Aorta (tissue), 5 donors: Measurements from ENCODE around the gene COX6A2. TPM values are rescaled to one million over a fixed set of nuclear protein-coding genes. Genes with fewer than 3 reads are reported as not detected.

Experiments used
- ATAC-seq: fragments of 200-7000 bp; cut with Tn5 transposase; one replicate; pipeline ENCODE4 v1.9.1; 2022; ENCODE audit warnings: moderate library complexity; ENCODE audit not compliant: low FRiP score
- DNase-seq, 2 donors: peaks; one replicate each; pipeline ENCODE4 v3.0.0-alpha.2; 2020
- H3K27ac ChIP-seq, 2 donors: one replicate each; pipeline ENCODE4 v1.5.1; 2013; ENCODE audit warnings: low read length in 2 of 2, mild to moderate bottlenecking in 2 of 2, moderate library complexity in 2 of 2, control low read depth in 1 of 2, inconsistent platforms in 1 of 2, low read depth in 1 of 2
- H3K27me3 ChIP-seq, 2 donors: one replicate each; pipeline ENCODE4 v1.6.1; 2013; ENCODE audit warnings: control low read depth in 1 of 2, low read length in 1 of 2, mild to moderate bottlenecking in 1 of 2, moderate library complexity in 1 of 2; ENCODE audit not compliant: insufficient read depth in 2 of 2, control insufficient read depth in 1 of 2
- H3K36me3 ChIP-seq, 2 donors: one replicate each; pipeline ENCODE4 v1.6.1; 2013; ENCODE audit warnings: control low read depth in 1 of 2, low read length in 1 of 2, mild to moderate bottlenecking in 1 of 2; ENCODE audit not compliant: insufficient read depth in 2 of 2, control insufficient read depth in 1 of 2
- H3K4me1 ChIP-seq, 2 donors: one replicate each; pipeline ENCODE4 v1.6.1; 2013; ENCODE audit warnings: low read length in 2 of 2, control low read depth in 1 of 2, mild to moderate bottlenecking in 1 of 2, moderate library complexity in 1 of 2; ENCODE audit not compliant: insufficient read depth in 2 of 2, control insufficient read depth in 1 of 2
- H3K4me3 ChIP-seq, 2 donors: one replicate each; pipeline ENCODE4 v1.5.1; 2013; ENCODE audit warnings: low read length in 2 of 2, control low read depth in 1 of 2, mild to moderate bottlenecking in 1 of 2
- H3K9me3 ChIP-seq: one replicate; pipeline ENCODE4 v1.6.1; 2013; ENCODE audit warnings: mild to moderate bottlenecking, low read length; ENCODE audit not compliant: control insufficient read depth
- WGBS, 2 donors: extraction: QIAGEN DNeasy Blood & Tissue Kit; methylation state at CpG; one replicate each; pipeline ENCODE4 v1.1.7; 2013; 5-methylcytosine and 5-hydroxymethylcytosine counted together
- intact Hi-C, 2 donors: fragments of 100-400 bp; cut with DNase I; formaldehyde crosslinking; loops; one replicate each; pipeline versions ENCODE4 v1.14.2 to v1.15.0; 2022
- polyA plus RNA-seq, 2 donors: library from polyadenylated mRNA; stranded (reverse); fragments of 200-250 nt; gene quantifications; one replicate each; pipeline ENCODE4 v1.2.3, GENCODE V29; 2013
- total RNA-seq, 2 donors: library from RNA; stranded (reverse); fragmentation: NEBNext Ultra II Directional; extraction: Animal tissue kit (Norgen Biotek cat#: 25700); gene quantifications; one replicate each; pipeline ENCODE4 v1.2.1, GENCODE V29; 2021
- donor health status: healthy with polysubstance abuse.
- donor health status: Bipolar disorder and iron deficiency.
- donor health status: DM: no; HTN: no; CAD: no.
- donor health status: DM: no; HTN: no; CAD: no.
- donor health status: DM: yes; HTN: yes; CAD: no.

Gene COX6A2
- total and polyA plus RNA-seq, 4 donors, result 3.0 to 10.6 TPM; not detected in 2

DNA sequence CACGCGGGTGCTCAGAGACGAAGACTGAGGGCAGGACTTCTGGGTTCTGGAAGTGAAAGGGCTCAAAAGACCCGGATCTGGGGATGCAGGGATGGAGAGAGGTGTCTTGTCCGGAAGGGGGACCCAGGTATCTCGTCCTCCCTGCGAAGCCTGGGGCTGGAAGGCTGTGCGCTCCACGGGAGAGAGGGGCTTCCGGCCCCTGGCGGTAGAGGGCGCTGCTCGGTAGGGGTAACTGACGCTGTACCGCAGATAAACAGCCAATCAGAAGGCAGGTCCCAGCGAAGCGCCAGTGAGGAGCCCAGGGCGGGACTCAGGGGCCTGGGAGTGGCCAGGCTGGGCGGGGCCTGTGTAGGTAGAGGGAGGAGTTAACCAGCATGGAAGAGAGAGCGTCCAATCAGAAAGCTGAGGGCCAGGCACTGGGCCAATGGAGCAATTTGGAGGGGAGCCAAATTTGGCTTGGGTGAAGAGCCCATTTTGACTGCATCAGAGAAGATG, 44.6 kb upstream of the COX6A2 start:
- Histone ChIP-seq H3K27me3 (no peaks in the 10 kb centered on the region), H3K27ac (peak overlapping the region; percentile 71 to 92), H3K36me3 (peaks cover 0 to 9% of the 10 kb centered on the region in 2 donors), H3K4me3 (peak overlapping the region; percentile 79 to 92), H3K4me1 (no peaks in the 10 kb centered on the region), H3K9me3 (no peaks in the 10 kb centered on the region)
- intact Hi-C loops, result no loop called here
- WGBS, 2 donors, result 5 to 7% methylated on average over 20 of the region's 20 CpGs
- ATAC-seq (peak; percentile 93), DNase-seq (peak; percentile 95 to 98)

DNA sequence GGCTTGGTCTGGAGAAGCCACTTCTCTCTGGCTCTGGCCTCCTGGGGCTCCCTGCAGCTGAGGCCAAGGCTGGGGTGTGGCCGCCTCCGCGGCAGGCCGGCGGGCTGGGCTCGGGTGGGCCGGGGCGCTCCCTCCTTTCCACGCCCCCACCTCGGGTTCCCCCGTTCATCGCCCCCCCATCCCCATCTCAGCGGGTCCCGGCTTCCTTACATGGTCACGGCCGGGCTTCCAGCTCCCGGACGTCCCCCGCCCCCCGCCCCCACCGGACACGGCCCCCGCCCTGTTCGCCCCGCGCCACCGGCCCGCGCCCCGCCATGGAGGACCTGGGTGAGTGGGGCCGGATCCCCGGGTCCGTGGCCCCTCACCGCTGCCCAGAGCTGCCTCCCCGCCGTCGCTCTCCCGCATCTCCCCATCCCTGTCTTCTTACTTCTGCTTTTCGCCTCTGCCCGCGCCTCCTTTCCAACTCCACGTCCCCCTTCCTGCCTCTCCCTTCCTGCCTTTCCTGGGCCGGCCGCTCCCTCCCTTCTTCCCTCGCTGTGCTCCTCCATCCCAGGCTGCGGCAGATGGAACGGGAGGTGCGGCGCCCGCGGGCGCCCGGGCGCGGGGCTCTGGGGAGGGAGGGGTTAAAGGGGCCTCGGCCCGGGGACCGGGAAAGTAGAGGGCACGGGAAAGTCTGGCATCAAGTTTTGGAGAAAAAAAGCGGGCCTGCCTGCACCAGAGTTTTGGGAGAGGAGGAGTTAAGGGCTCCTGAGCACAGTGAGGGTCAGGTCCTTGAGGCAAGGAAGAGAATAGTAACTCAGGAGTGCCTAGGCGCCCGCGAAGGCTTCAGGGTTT, 43.9 kb upstream of the COX6A2 start, which contains the start of gene TGFB1I1:
Gene TGFB1I1, plus strand, starts transcription at position 278 of the 834 bp plus-strand sequence. Its CDS starts 37 bp downstream, at position 315.
- peak within 1 kb of the TSS; percentile 79 to 92 for H3K4me3 ChIP-seq
- H3K27ac ChIP-seq, result peak within 1 kb of the TSS; percentile 78 to 92
- H3K9me3 ChIP-seq, result no peaks in the 10 kb centered on the region
- no peaks in the 10 kb centered on the region for H3K4me1 ChIP-seq
- intact Hi-C loops, result no loop called here
- H3K36me3 ChIP-seq, result peaks cover 0 to 7% of the 10 kb centered on the region in 2 donors
- ATAC-seq, result peak; percentile 76
- no peaks in the 10 kb centered on the region for H3K27me3 ChIP-seq
- WGBS, 2 donors, result 0 to 1% methylated on average over 28 to 63 of the region's 63 CpGs
- DNase-seq, result peak; percentile 88 to 92

DNA sequence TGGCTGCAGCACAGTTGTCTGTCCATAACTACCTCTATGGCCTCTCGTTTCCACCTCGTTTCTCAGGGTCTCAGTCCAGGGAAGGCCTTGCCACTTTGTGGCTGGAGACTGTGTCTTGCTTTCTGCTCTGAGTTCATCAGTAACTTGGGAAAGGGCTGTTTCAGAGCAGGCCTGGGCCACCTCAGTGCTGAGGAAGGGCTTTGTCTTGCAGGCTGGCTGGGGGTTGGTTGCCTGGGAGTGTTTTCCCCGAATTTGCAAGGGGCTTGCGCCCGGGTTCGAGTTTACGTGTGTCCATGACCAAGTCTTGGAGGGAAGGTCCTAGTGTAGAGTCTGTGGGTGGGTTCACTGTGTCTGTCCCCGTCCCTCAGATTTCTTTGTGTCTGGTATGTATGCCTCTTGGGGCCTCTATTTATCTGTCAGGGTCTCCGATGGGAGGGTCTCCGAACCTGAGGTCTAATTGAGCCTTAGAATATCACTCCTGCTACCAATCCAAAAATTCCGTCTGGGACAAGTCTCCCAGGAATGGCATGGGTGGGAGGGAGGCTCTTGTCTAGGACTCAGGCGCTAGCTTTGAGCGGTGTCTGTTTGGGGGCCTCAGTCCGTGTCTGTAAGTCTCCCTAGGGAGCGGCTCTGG, 43.2 kb upstream of the COX6A2 start:
- intact Hi-C loops, result no loop called here
- peak overlapping the region; percentile 79 to 92 for H3K4me3 ChIP-seq
- DNase-seq, result peak in 1 of 2 donors; percentile 45
- WGBS, 2 donors, result 3 to 5% methylated on average over 15 of the region's 15 CpGs
- H3K36me3 ChIP-seq, result peaks cover 0 to 7% of the 10 kb centered on the region in 2 donors
- H3K27me3 ChIP-seq, result no peaks in the 10 kb centered on the region
- H3K27ac ChIP-seq, result peak overlapping the region; percentile 77 to 78
- H3K9me3 ChIP-seq, result no peaks in the 10 kb centered on the region
- no peaks in the 10 kb centered on the region for H3K4me1 ChIP-seq
- no peak for ATAC-seq

DNA sequence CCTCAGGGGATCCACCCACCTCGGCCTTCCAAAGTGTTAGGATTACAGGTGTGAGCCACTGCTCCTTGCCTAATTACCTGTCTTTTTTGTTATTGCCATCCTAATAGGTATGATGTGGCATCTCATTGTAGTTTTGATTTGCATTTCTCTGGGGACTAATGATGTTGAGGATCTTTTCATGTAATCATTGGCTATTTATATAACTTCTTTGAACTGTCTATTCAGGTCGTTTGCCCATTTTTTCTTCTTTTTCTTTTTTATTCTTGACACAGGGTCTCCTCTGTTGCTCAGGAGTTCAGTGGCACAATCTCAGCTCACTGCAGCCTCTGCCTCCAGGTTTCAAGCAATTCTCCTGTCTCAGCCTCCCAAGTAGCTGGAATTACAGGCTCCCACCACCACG, 42.5 kb upstream of the COX6A2 start:
- H3K27ac ChIP-seq, result peak overlapping the region in 1 of 2 donors; percentile 77
- no peaks in the 10 kb centered on the region for H3K27me3 ChIP-seq
- WGBS, 2 donors, result 77 to 87% methylated on average over 3 of the region's 3 CpGs
- peaks cover 0 to 4% of the 10 kb centered on the region in 2 donors for H3K36me3 ChIP-seq
- no peak for ATAC-seq
- intact Hi-C loops, result no loop called here
- H3K9me3 ChIP-seq, result no peaks in the 10 kb centered on the region
- DNase-seq, result no peak
- no peaks in the 10 kb centered on the region for H3K4me1 ChIP-seq
- H3K4me3 ChIP-seq, result no peak overlapping the region

DNA sequence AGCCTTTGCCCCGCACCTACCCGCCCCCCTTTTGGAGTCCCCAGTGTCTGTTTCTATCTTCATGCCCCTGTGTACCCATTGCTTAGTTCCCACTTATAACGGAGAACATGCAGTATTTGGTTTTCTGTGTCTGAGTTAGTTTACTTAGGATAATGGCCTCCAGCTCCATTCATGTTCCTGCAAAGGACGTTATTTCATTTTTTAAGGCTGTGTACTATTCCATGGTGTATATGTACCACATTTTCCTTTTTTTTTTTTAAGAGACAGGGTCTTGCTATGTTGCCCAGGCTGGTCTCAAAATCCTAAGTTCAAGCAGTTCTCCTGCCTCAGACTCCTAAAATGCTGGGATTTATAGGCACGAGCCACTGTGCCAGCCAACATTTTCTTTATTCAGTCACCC, 39.7 kb upstream of the COX6A2 start:
- Histone ChIP-seq H3K4me3 (no peak overlapping the region), H3K27me3 (no peaks in the 10 kb centered on the region), H3K27ac (no peak overlapping the region), H3K36me3 (peaks cover 0 to 2% of the 10 kb centered on the region in 2 donors), H3K4me1 (no peaks in the 10 kb centered on the region), H3K9me3 (no peaks in the 10 kb centered on the region)
- DNase-seq (no peak), ATAC-seq (no peak)
- WGBS, 2 donors, result 84 to 85% methylated on average over 5 of the region's 5 CpGs
- intact Hi-C loops, result no loop called here

DNA sequence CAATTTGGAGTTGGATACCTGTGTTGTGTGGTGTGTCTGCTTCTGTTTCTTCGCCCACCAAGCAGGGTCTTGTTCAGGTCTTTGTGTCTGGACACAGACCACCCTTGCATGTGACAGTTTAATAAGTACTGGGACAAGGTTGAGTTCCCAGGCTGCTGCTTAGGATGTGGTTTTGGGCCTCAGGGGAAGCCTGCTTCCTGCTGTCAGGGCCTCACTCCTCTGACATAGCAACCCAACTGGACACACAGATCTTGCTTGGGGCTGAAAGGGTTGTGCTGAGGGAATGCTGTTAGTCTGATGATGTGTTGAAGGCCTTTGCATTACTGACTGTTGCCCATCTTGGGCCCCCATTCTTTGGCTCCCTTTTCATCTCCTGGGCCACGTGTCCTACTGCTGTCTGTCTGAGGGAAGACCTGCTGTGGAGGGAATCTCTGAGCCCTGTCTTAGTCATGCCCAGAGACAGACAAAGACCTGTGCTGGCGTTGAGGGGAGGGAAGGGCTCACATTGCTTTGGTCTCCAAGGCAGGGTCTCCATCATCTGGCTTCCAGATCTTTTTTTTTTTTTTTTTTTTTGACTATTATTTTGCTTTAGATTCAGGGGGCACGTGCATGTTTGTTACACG, 39.1 kb upstream of the COX6A2 start:
- WGBS, 2 donors, result 82 to 88% methylated on average over 5 of the region's 5 CpGs
- no peaks in the 10 kb centered on the region for H3K9me3 ChIP-seq
- H3K27ac ChIP-seq, result no peak overlapping the region
- DNase-seq (peak in 1 of 2 donors; percentile 29), ATAC-seq (no peak)
- H3K4me1 ChIP-seq, result no peaks in the 10 kb centered on the region
- peaks cover 0 to 2% of the 10 kb centered on the region in 2 donors for H3K36me3 ChIP-seq
- no peaks in the 10 kb centered on the region for H3K27me3 ChIP-seq
- intact Hi-C loops, result no loop called here
- H3K4me3 ChIP-seq, result no peak overlapping the region

DNA sequence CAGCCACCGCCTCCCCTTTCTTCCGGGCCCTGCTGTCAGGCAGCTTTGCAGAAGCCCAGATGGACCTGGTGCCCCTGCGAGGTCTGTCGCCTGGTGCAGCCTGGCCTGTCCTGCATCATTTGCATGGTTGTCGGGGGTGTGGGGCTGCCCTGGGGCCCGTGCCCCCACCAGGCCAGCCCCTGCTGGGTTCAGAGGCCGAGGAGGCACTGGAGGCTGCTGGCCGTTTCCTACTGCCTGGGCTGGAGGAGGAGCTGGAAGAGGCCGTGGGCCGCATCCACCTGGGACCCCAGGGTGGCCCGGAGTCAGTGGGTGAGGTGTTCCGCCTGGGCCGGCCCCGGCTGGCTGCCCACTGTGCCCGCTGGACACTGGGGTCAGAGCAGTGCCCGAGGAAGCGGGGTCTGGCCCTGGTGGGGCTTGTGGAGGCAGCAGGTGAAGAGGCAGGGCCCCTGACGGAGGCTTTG, 38.3 kb upstream of the COX6A2 start:
- peaks cover 0 to 2% of the 10 kb centered on the region in 2 donors for H3K36me3 ChIP-seq
- no peaks in the 10 kb centered on the region for H3K4me1 ChIP-seq
- ATAC-seq, result no peak
- no peak overlapping the region for H3K4me3 ChIP-seq
- no peaks in the 10 kb centered on the region for H3K27me3 ChIP-seq
- DNase-seq, result peak in 1 of 2 donors; percentile 44
- no peaks in the 10 kb centered on the region for H3K9me3 ChIP-seq
- WGBS, 2 donors, result 94 to 95% methylated on average over 18 of the region's 18 CpGs
- intact Hi-C loops, result no loop called here
- no peak overlapping the region for H3K27ac ChIP-seq

DNA sequence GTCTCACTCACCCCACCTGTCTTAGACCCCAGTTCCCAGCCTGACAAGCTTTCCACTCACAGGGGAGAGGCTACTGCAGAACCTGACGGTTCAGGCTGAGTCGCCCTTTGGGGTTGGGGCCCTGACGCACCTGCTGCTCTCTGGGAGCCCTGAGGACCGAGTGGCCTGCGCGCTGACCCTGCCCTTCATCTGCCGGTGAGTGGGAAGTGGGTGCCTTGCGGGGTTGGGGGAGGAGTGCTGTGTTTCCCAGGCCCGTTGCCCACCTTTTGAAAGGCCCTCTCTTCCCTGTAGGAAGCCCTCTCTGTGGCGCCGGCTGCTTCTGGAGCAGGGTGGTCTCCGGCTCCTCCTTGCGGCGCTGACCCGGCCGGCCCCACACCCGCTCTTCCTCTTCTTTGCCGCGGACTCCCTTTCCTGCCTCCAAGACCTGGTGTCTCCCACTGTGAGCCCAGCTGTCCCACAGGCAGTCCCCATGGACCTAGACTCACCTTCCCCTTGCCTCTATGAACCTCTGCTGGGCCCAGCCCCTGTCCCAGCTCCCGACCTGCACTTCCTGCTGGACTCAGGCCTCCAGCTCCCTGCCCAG, 37.7 kb upstream of the COX6A2 start:
- Histone ChIP-seq H3K27ac (no peak overlapping the region), H3K9me3 (no peaks in the 10 kb centered on the region), H3K4me3 (no peak overlapping the region), H3K27me3 (no peaks in the 10 kb centered on the region), H3K36me3 (peaks cover 0 to 2% of the 10 kb centered on the region in 2 donors), H3K4me1 (no peaks in the 10 kb centered on the region)
- 94% methylated on average over 20 of the region's 20 CpGs for WGBS, 2 donors
- peak in 1 of 2 donors; percentile 40 for DNase-seq
- no peak for ATAC-seq
- intact Hi-C loops, result no loop called here
